GDM1 (cell line): Measurements from ENCODE around the gene MAP2K3.

Experiments
- DNase-seq: peaks from one replicate; lab custom pipeline; 2025; lab: John Stamatoyannopoulos, UW

The MAP2K3 gene

GRCh38 chr17:21351366-21352065, 67.0 kb downstream of the MAP2K3 start:
- no peak for DNase-seq

- DNase-seq, result no peak
Measured at GRCh38 chr17:21352221-21352980, 67.9 kb downstream of the MAP2K3 start.

GRCh38 chr17:21352981-21353265, 68.4 kb downstream of the MAP2K3 start:
- no peak for DNase-seq

- no peak for DNase-seq
Measured at GRCh38 chr17:21353326-21354010, 69.0 kb downstream of the MAP2K3 start.

GRCh38 chr17:21354796-21355385, 70.4 kb downstream of the MAP2K3 start:
- no peak for DNase-seq

GRCh38 chr17:21355586-21355985, 71.1 kb downstream of the MAP2K3 start:
- no peak for DNase-seq

GRCh38 chr17:21356537-21357127, 72.1 kb downstream of the MAP2K3 start:
- no peak for DNase-seq

GRCh38 chr17:21357281-21357680, 72.8 kb downstream of the MAP2K3 start:
- DNase-seq, result no peak

- no peak for DNase-seq
Measured at GRCh38 chr17:21357696-21358656, 73.5 kb downstream of the MAP2K3 start.

GRCh38 chr17:21358682-21359482, 74.4 kb downstream of the MAP2K3 start:
- no peak for DNase-seq

GRCh38 chr17:21359483-21359840, 75.0 kb downstream of the MAP2K3 start:
- no peak for DNase-seq

GRCh38 chr17:21360048-21360447, 75.5 kb downstream of the MAP2K3 start:
- peak; percentile 3 for DNase-seq

GRCh38 chr17:21361020-21361809, 76.7 kb downstream of the MAP2K3 start:
- DNase-seq, result no peak

GRCh38 chr17:21362331-21362931, 77.9 kb downstream of the MAP2K3 start:
- DNase-seq, result no peak

- no peak for DNase-seq
Measured at GRCh38 chr17:21363776-21364642, 79.5 kb downstream of the MAP2K3 start.
